Measurements from ENCODE around the gene PBX4.

Gene PBX4

DNA sequence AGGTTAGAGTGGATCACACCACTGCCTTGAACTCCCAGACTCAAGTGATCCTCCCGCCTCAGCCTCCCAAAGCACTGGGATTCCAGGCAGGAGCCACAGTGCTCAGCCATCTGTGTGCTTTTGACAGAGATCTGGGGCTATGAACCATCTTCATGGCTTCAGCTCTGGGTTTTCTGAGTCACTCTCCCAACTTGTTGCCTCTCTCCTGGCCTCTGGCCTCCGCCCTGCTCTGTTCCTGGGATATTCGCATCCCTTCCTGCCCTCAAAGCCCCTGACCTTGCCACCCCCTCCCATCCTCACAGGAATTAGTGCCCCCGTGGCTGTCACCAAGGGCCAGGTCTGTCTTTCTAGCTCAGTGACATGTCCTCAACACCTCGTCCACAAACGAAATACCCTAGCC lies 30.7 kb upstream of the PBX4 start:
- no peak for DNase-seq (ENCODE audit: low read depth, low spot score)

DNA sequence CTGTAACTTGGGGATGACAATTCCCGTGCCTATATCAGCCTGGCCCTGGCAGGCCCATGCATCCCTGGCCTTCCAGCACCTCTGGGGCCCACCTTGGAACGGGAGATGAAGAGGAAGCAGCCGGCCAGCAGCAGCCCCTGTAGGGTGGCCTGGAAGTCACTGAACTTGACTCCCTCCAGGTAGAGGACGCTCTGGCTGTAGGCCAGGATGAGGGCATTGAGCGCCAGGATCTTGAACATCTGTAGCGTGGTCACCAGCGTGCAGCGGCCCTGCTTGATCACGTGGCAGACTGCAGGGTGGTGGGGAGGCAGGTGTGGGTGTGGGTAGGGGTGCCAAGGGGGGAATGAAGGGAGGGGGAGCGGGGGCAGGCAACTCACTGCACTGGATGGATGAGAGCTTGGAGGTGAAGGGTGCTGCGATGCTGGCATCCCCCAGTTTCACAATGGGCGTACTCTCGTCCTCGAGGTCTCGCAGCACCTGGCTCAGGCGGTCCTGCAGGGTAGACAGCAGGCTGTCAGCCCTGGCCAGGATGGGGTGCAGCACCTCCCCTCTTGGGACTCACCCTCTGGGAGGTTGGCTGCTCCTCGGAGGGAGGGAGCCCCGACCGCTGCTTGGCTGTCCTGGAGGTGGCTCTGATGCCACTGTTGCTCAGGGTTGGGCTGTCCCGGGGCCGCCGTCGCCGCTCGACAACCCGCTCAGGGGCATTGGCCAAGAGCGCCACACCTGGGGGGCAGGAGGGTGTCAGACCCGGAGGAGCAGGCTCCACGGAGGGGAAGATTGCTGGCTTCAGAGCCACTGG lies 28.7 kb upstream of the PBX4 start:
- DNase-seq (ENCODE audit: low read depth, low spot score), result no peak

DNA sequence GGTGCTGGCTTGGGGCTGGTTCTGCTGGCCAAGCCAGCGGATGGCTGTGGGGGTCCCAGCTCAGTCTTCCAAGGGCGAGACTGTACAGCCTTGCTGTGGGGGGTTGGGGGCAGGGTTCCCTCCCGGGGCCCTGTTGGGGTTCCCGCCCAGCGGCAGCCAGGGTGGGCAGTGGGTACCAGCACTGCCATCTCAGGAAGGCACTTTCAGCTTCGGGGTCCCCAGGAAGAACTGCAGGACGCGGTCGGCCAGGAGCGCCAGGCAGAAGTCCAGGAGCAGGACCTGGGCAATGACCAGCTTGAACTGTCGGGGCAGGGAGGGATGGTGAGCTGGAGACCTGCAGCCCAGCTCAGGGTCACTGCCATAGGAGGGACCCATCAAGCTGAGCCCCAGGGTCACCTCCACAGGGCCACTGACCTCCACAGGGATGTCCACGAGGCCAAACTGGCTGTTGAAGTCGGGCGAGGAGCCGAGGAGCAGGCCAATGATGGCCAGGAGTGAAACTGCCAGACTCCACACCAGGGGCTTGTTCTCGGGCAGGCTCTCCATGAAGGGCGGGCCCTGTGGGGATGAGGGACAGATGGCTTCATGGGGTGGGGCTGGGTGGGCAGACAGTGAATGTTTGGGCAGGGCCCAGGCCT lies 26.9 kb upstream of the PBX4 start:
- DNase-seq (ENCODE audit: low read depth, low spot score), result no peak

- DNase-seq (ENCODE audit: low read depth, low spot score), result no peak
These were observed 25.5 kb upstream of the PBX4 start for GRCh38 chr19:19644054-19644388.

- DNase-seq (ENCODE audit: low read depth, low spot score), result peak; percentile 91
These were observed 24.9 kb upstream of the PBX4 start, which contains the start of gene GMIP for GRCh38 chr19:19643158-19644053. Gene GMIP (minus strand): TSS chr19:19643657. CDS start chr19:19643529, 128 bp downstream.

- DNase-seq (ENCODE audit: low read depth, low spot score), result peak; percentile 65
These were observed 24.1 kb upstream of the PBX4 start for GRCh38 chr19:19642506-19643157.

GRCh38 chr19:19637523-19638251 lies 19.2 kb upstream of the PBX4 start:
- peak; percentile 42 for DNase-seq (ENCODE audit: low read depth, low spot score)

GRCh38 chr19:19637186-19637522 lies 18.7 kb upstream of the PBX4 start:
- no peak for DNase-seq (ENCODE audit: low read depth, low spot score)

DNA sequence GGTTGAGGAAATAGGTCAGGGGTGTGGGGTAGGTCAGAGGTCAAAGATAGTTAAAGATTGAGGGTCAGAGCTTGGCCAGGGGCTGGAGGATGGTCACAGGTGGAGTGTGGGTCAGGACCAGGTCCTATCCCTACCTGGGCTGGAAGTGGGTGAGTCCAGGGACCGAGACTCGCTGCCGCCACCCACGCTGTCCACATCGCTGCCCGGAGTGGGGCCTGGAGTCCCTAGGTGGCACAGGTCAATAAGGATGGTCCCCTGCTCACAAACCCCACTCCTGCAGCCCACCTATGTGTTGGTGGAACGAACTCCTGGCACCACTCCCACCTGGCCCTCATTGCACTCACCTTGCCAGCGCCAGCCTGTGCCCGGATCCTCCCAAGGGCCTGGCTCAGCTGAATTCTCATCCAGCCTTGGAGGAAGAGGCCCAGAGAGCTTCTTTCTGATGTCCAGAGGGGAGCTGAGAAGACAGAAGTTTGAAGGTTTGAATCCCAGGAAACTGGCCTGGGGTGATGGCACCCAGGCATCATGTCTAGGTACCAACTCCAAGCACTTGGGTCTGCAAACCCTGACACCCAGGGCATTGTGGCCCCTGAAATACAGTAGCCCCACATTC lies 18.2 kb upstream of the PBX4 start:
- no peak for DNase-seq (ENCODE audit: low read depth, low spot score)

DNA sequence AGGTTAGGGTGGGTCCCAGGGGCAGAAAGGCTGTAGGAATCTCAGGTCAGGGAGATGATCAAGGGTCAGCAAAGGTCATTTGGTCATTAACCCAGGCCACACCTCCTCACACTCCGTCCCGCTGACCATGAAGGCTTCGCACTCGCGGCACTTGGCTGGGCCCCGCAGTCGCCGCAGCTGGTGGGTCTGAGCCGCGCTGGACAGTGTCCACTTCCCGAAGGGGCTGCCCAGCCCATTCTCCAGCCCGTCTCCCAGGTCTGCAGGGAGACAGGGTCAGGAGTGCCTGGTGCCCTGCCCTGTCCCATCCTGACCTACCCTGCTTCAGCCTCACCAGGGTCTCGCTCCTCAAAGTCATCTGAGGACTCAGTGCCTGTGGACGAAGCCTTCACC lies 16.8 kb upstream of the PBX4 start:
- DNase-seq (ENCODE audit: low read depth, low spot score), result no peak

DNA sequence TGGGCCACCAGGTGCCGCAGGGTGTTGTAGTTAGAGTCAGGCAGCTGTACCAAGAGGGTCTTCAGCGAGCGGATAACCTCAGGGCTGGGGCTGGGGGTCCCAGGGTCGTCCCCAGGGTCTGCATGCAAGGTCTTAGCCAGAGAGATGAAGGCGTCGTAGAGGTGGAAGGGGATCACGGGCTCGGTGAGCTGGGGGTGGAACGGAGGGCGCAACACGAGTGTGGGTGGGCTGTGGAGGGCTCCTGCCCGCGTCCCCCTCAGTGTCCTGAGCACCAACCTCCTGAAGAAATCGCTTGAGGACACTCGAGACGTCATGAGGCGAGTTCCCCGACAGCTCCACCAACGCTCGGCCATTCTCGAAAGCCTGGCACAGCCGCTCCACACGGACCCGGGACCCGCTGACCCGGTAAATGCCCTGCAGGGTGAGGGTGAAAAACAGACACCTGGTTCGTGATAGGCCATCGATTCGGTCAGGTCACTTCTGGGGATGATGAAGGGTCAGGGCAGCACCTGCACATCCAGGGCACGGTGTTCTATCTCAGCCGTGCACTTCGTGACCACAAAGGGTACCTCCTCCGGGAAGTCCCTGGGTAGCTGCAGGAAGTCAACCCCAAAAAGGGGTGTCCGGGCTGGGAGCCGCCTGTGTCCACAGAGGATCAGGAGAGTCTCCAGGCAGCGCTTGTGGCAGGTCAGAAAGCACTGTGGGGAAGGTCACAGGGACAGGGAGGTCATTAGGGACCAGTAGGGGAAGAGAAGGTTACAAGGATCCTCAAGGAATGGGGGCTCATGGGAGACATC lies 16.2 kb upstream of the PBX4 start:
- no peak for DNase-seq (ENCODE audit: low read depth, low spot score)

- no peak for DNase-seq (ENCODE audit: low read depth, low spot score)
These were observed 15.4 kb upstream of the PBX4 start for GRCh38 chr19:19633711-19634515.

GRCh38 chr19:19632661-19633060 lies 14.2 kb upstream of the PBX4 start:
- DNase-seq (ENCODE audit: low read depth, low spot score), result no peak

DNA sequence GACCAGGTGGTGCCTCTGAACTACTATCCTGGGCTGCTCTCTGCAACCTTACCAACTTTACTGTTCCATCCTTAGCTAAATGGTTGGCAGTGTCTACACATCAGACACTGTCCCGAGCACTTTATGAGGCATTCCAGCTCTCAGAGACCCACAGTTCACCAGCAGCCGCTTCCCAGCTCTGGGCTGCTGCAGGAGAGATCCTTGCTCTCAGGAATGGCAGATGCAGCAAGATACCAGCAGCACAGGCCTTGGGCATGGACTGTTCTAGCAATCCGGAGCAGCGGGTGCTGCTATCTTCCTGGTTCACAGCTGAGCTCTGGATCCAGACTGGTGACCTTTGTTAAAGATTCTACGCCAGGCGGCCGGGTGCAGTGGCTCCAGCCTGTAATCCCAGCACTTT lies 12.9 kb upstream of the PBX4 start:
- no peak for DNase-seq (ENCODE audit: low read depth, low spot score)

GRCh38 chr19:19630426-19630825 lies 11.9 kb upstream of the PBX4 start:
- DNase-seq (ENCODE audit: low read depth, low spot score), result no peak

GRCh38 chr19:19630062-19630414 lies 11.6 kb upstream of the PBX4 start:
- DNase-seq (ENCODE audit: low read depth, low spot score), result no peak

DNA sequence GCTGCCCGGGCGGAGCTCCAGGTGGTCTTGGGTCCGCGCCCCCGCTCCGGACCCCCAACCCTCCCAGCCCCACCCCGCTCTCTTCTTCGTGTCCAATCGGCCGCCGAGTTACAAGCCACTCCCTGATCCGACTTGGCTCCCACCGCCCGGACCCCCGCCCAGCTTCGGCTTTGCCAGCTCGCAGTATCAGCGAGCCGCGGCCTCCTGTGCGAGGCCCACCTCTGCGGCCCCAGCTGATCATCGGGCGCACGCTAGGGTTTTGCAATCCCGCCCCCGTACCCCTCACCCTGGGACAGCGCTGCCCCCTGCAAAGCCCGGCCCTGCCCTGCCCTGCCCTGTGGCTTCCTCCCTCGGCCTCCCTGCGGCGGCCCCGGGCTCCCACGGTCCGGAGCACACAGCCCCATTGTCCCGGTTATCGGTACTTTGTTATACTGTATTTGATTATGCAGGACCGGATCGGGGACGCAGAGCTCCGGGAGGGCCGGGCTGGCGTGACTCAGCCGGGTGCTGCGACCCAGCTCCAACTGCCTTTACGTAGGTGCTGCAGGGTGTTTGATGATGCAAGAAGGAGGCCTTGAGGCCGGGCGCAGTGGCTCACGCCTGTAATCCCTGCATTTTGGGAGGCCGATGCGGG lies 10.1 kb upstream of the PBX4 start:
- peak; percentile 78 for DNase-seq (ENCODE audit: low read depth, low spot score)

DNA sequence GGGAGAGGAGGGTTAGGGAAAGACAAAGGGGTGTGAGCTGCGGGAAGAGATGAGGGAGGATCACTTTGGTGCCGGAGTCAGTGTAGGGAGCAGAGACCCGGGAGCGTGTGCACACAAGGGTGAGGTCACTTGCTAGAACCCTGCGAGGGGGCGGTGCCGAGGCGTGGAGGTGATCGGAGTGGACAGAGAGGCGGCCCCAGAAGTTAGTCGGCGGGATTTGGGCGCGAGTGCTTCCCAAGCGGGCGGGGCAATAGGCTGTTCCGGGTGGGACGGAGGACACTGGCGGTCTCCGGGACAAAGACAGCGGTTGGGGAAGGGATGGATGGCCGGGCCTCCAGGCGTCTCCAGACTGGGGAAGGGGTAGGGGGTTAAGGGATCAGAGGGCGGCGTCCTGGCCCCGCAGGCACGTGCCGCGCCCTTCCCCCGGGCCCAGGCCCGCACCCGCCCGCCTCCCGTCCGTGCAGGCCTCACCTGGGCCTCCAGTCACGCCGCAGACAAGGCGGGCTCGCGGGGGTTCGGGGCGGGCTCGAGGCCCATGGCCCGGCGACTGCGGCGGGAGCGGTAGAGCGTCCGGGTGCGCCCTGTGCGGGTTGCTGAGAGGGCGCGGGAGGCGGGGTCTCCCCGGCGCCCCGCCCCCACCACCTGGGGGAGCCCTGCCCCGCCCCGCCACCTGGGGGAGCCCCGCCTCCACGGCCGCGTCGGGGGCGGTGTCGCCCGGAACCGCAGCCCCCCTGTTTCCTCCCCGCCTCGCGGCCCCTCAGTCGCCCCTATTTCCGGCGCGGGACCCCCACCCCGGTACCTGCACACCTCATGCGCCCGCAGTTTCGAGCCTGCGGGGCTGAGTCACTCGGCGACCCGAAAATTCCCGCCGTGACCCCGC lies 9.4 kb upstream of the PBX4 start, which contains the start of gene LPAR2:
Gene LPAR2 (minus strand): TSS at position 600 of the 880 bp plus-strand sequence. CDS start 945 bp downstream, outside the sequence.
- peak; percentile 66 for DNase-seq (ENCODE audit: low read depth, low spot score)

Data from ELF-1 (cell line).